HCT116 (cell line): Measurements from ENCODE around the gene CDC6. TPM values are rescaled to one million over a fixed set of nuclear protein-coding genes. Genes with fewer than 3 reads are reported as not detected.

Source experiments
- ATAC-seq: fragments of 200-7000 bp; cut with Tn5 transposase; 2 replicates; pipeline ENCODE4 v1.9.1; 2020; ENCODE audit warnings: mild to moderate bottlenecking, moderate library complexity
- BruUV-seq: library from RNA; stranded (reverse); fragments of 400-500 nt; replicated peaks from 2 replicates; lab custom pipeline; 2021; lab: Mats Ljungman, UMichigan
- CTCF ChIA-PET: fragments of 300-600 bp; sonication (Branson Sonifier 250); formaldehyde crosslinking; loops from one replicate; lab custom pipeline; 2021; ENCODE audit warnings: antibody characterized with exemption; lab: Charles Lee
- POLR2A ChIA-PET: fragments of 300-600, 350-600 bp; sonication (Branson Sonifier 250); formaldehyde crosslinking; loops from one replicate; lab custom pipeline; 2021; ENCODE audit warnings: antibody characterized with exemption; lab: Charles Lee
- RAD21 ChIA-PET, 2 experiments: fragments of 300-600 bp; sonication (Branson Sonifier 250); formaldehyde crosslinking; loops; one replicate each; lab custom pipeline; 2023; ENCODE audit warnings: low total read pairs in 2 of 2; ENCODE audit not compliant: uncharacterized antibody in 2 of 2, unreplicated experiment in 2 of 2, low non-redundant PET in 1 of 2; lab: Charles Lee
- DNase-seq: peaks from one replicate; pipeline ENCODE4 v3.0.0-alpha.2; 2010; ENCODE audit warnings: low read depth, low spot score
- H2AFZ ChIP-seq: fragments of 200-600 bp; shearing (Covaris generic), sonication (generic); 2 replicates; pipeline ENCODE4 v1.6.1; 2017; ENCODE audit warnings: low read depth, mixed run types, mixed read lengths, antibody characterized with exemption, low read length; ENCODE audit not compliant: poor library complexity, severe bottlenecking
- H3K27ac ChIP-seq: 2 replicates; pipeline ENCODE4 v1.5.1; 2012; ENCODE audit warnings: low read depth, low read length
- H3K27me3 ChIP-seq: fragments of 200-600 bp; sonication (generic); 2 replicates; pipeline ENCODE4 v1.6.1; 2016; ENCODE audit warnings: mixed run types, low read length, mixed read lengths; ENCODE audit not compliant: insufficient read depth
- H3K36me3 ChIP-seq, 2 experiments: fragments of 200-500 bp in 1 of 2; fragments of 200-600 bp in 1 of 2; sonication (Bioruptor generic) in 1 of 2; sonication (generic) in 1 of 2; 2 replicates each; pipeline versions ENCODE4 v1.5.1 to v1.6.1; 2014 to 2016; ENCODE audit warnings: low read length in 2 of 2, inconsistent platforms in 1 of 2, mixed read lengths in 1 of 2, mixed run types in 1 of 2; ENCODE audit not compliant: insufficient read depth in 2 of 2, control insufficient read depth in 1 of 2
- H3K4me1 ChIP-seq, 2 experiments: fragments of 200-600 bp in 1 of 2; sonication (generic) in 1 of 2; 2 replicates each; pipeline versions ENCODE4 v1.5.1 to v1.6.1; 2012 to 2017; ENCODE audit warnings: low read length in 2 of 2, inconsistent platforms in 1 of 2, mild to moderate bottlenecking in 1 of 2, mixed read lengths in 1 of 2, mixed run types in 1 of 2, moderate library complexity in 1 of 2; ENCODE audit not compliant: insufficient read depth in 2 of 2, control insufficient read depth in 1 of 2
- H3K4me2 ChIP-seq: fragments of 200-600 bp; sonication (generic); 2 replicates; pipeline ENCODE4 v1.6.1; 2017; ENCODE audit warnings: mixed run types, low read length, mixed read lengths
- H3K4me3 ChIP-seq, 2 experiments: fragments of 200-600 bp in 1 of 2; sonication (generic) in 1 of 2; replicated peaks in 1 of 2; 2 replicates each; pipeline ENCODE4 v1.5.1; 2011 to 2016; ENCODE audit warnings: low read length in 2 of 2, control low read depth in 1 of 2, low read depth in 1 of 2, mild to moderate bottlenecking in 1 of 2, mixed read lengths in 1 of 2, mixed run types in 1 of 2
- H3K79me2 ChIP-seq: fragments of 200-600 bp; sonication (generic); 2 replicates; pipeline ENCODE4 v1.6.1; 2017; ENCODE audit warnings: mild to moderate bottlenecking, mixed run types, low read length, moderate library complexity, mixed read lengths; ENCODE audit not compliant: insufficient read depth
- H3K9ac ChIP-seq: fragments of 200-600 bp; sonication (generic); 2 replicates; pipeline ENCODE4 v1.6.1; 2016; ENCODE audit warnings: low read length, mixed read lengths
- H3K9me2 ChIP-seq: fragments of 200-600 bp; sonication (generic), shearing (Covaris generic); 2 replicates; pipeline ENCODE4 v1.6.1; 2017; ENCODE audit warnings: mixed run types, mild to moderate bottlenecking, moderate library complexity; ENCODE audit not compliant: insufficient read depth
- H3K9me3 ChIP-seq, 2 experiments: fragments of 200-500 bp in 1 of 2; fragments of 200-600 bp in 1 of 2; sonication (Bioruptor generic) in 1 of 2; sonication (generic) in 1 of 2; 2 replicates each; pipeline ENCODE4 v1.6.1; 2014 to 2017; ENCODE audit warnings: low read length in 2 of 2, mixed read lengths in 2 of 2, inconsistent platforms in 1 of 2, low read depth in 1 of 2, mild to moderate bottlenecking in 1 of 2, mixed run types in 1 of 2, moderate library complexity in 1 of 2; ENCODE audit not compliant: control insufficient read depth in 1 of 2, insufficient read depth in 1 of 2
- H4K20me1 ChIP-seq: fragments of 200-600 bp; sonication (generic), shearing (Covaris generic); 2 replicates; pipeline ENCODE4 v1.6.1; 2017; ENCODE audit warnings: mixed run types, mild to moderate bottlenecking, moderate library complexity; ENCODE audit not compliant: insufficient read depth
- CBX3 ChIP-seq: IDR thresholded peaks from 2 replicates; pipeline ENCODE4 v1.6.1; 2012; ENCODE audit warnings: low read depth
- CEBPB ChIP-seq: IDR thresholded peaks from 2 replicates; pipeline ENCODE4 v1.6.1; 2012; ENCODE audit warnings: low read depth
- CTCF ChIP-seq, 3 experiments: fragments of 200-600 bp in 1 of 3; sonication (generic) in 1 of 3; IDR thresholded peaks in 2 of 3; conservative IDR thresholded peaks in 1 of 3; 2 replicates each; pipeline ENCODE4 v1.5.1; 2012 to 2017; ENCODE audit warnings: low read depth in 2 of 3, low read length in 2 of 3, antibody characterized with exemption in 1 of 3, borderline replicate concordance in 1 of 3, control low read depth in 1 of 3, mild to moderate bottlenecking in 1 of 3, mixed read lengths in 1 of 3, mixed run types in 1 of 3, moderate library complexity in 1 of 3; ENCODE audit not compliant: insufficient read depth in 1 of 3
- EZH2phosphoT487 ChIP-seq: fragments of 200-600 bp; IDR thresholded peaks from 2 replicates; pipeline ENCODE4 v1.6.1; 2018; ENCODE audit warnings: antibody characterized with exemption, borderline replicate concordance
- JUND ChIP-seq: IDR thresholded peaks from 2 replicates; pipeline ENCODE4 v1.6.1; 2012
- MAX ChIP-seq: IDR thresholded peaks from 2 replicates; pipeline ENCODE4 v1.6.1; 2012
- POLR2A ChIP-seq: IDR thresholded peaks from 2 replicates; pipeline ENCODE4 v1.7.0; 2011; ENCODE audit warnings: borderline replicate concordance; ENCODE audit not compliant: insufficient read depth, insufficient read length; ENCODE audit errors: extremely low read depth
- POLR2AphosphoS5 ChIP-seq: IDR thresholded peaks from 2 replicates; pipeline ENCODE4 v1.6.1; 2011; ENCODE audit warnings: mild to moderate bottlenecking, low read depth, low read length, moderate library complexity
- SIN3A ChIP-seq: IDR thresholded peaks from 2 replicates; pipeline ENCODE4 v1.6.1; 2012; ENCODE audit warnings: low read depth
- SRF ChIP-seq: IDR thresholded peaks from 2 replicates; pipeline ENCODE4 v1.6.1; 2012; ENCODE audit warnings: low read depth
- TCF7L2 ChIP-seq: IDR thresholded peaks from 2 replicates; pipeline ENCODE4 v1.7.0; 2011; ENCODE audit warnings: borderline replicate concordance, inconsistent platforms; ENCODE audit not compliant: insufficient read depth, insufficient read length; ENCODE audit errors: extremely low read depth
- ZBTB33 ChIP-seq: IDR thresholded peaks from 2 replicates; pipeline ENCODE4 v1.6.1; 2011; ENCODE audit warnings: mild to moderate bottlenecking, low read length, moderate library complexity; ENCODE audit not compliant: insufficient replicate concordance; ENCODE audit errors: extremely low read depth
- ZFX ChIP-seq: fragments of 450-650 bp; IDR thresholded peaks from 2 replicates; pipeline ENCODE4 v1.6.1; 2017
- ZNF274 ChIP-seq: fragments of 200-500 bp; sonication (Bioruptor generic); IDR thresholded peaks from 2 replicates; pipeline ENCODE4 v1.6.1; 2014; ENCODE audit warnings: mild to moderate bottlenecking, low read depth, low read length, inconsistent platforms
- intact Hi-C: fragments of 100-400 bp; cut with micrococcal nuclease; formaldehyde crosslinking; loops from 2 replicates; pipeline ENCODE4 v1.10.0; 2022
- total RNA-seq: library from RNA; stranded (reverse); gene quantifications from one replicate; pipeline ENCODE4 v1.2.1, GENCODE V29; 2021; ENCODE audit not compliant: unreplicated experiment

The CDC6 gene
- total RNA-seq, 1 experiment from 2014 or later: 117 TPM

- POLR2A ChIA-PET: no interaction called here
- no peak overlapping the region for H3K27ac ChIP-seq
- peaks cover 74% of the 10 kb centered on the region for H3K79me2 ChIP-seq
Measured at GRCh38 chr17:40243761-40244160, 43.9 kb upstream of the CDC6 start.

GRCh38 chr17:40244255-40244654 lies 43.4 kb upstream of the CDC6 start:
- H3K9me3 ChIP-seq: no peaks in the 10 kb centered on the region
- peaks cover 79% of the 10 kb centered on the region for H3K79me2 ChIP-seq
- ChIA-PET RAD21 (no interaction called here), POLR2A (no interaction called here), CTCF (no interaction called here)
- peaks cover 3% of the 10 kb centered on the region; the same call in 1 of the 2 replicates for H4K20me1 ChIP-seq
- H3K4me2 ChIP-seq: no peak overlapping the region
- no peaks in the 10 kb centered on the region for H3K9me2 ChIP-seq
- BruUV-seq: no TSS peak
- no peaks in the 10 kb centered on the region for H3K27me3 ChIP-seq
- ATAC-seq (no peak), DNase-seq (no peak)
- no peak overlapping the region for H2AFZ ChIP-seq
- no peak overlapping the region for H3K4me3 ChIP-seq
- H3K9ac ChIP-seq: no peak overlapping the region
- intact Hi-C loops: no loop called here
- no peak overlapping the region for H3K27ac ChIP-seq
- H3K4me1 ChIP-seq: peaks cover 0 to 4% of the 10 kb centered on the region in 2 experiments; a peak in 1 of 4 replicates
- no peaks in the 10 kb centered on the region for H3K36me3 ChIP-seq
- no peak for TF ChIP-seq ZFX
- no peak for TF ChIP-seq SIN3A
- no peak for TF ChIP-seq SRF
- no peak for TF ChIP-seq CEBPB
- no peak for TF ChIP-seq CTCF (IDR thresholded peaks at IDR 0.05 in 2 of 3, conservative IDR thresholded peaks at IDR 0.05 in 1 of 3; ENCODE audit: borderline replicate concordance in 1 of 3, insufficient read depth in 1 of 3, low read depth in 2 of 3, low read length in 2 of 3)
- TF ChIP-seq TCF7L2: no peak
- no peak for TF ChIP-seq ZNF274
- TF ChIP-seq MAX: no peak
- no peak for TF ChIP-seq ZBTB33
- no peak for TF ChIP-seq JUND
- TF ChIP-seq CBX3: no peak
- no peak for TF ChIP-seq EZH2phosphoT487

More at GRCh38 chr17:40243761-40244160, 43.9 kb upstream of the CDC6 start:
- Histone ChIP-seq H3K9me3 (no peaks in the 10 kb centered on the region), H3K9ac (no peak overlapping the region), H3K36me3 (no peaks in the 10 kb centered on the region), H3K4me2 (no peak overlapping the region), H3K4me3 (no peak overlapping the region), H3K9me2 (no peaks in the 10 kb centered on the region), H2AFZ (no peak overlapping the region), H3K27me3 (no peaks in the 10 kb centered on the region), H3K4me1 (peaks cover 0 to 4% of the 10 kb centered on the region in 2 experiments; a peak in 1 of 4 replicates), H4K20me1 (peaks cover 3% of the 10 kb centered on the region; the same call in 1 of the 2 replicates)
- no peak for TF ChIP-seq TCF7L2
- TF ChIP-seq POLR2AphosphoS5: no peak
- TF ChIP-seq POLR2A: no peak
- intact Hi-C loops: no loop called here
- RAD21 ChIA-PET: no interaction called here
- DNase-seq (no peak), ATAC-seq (no peak)
- CTCF ChIA-PET: no interaction called here
- BruUV-seq: no TSS peak
